ENCODE results near the gene FMO4.
"Not testable (repeated sequence)": the region's sequence is repeated elsewhere in the genome, so short reads cannot be mapped to it uniquely, and the experiment has no call there.

FMO4 gene

DNA sequence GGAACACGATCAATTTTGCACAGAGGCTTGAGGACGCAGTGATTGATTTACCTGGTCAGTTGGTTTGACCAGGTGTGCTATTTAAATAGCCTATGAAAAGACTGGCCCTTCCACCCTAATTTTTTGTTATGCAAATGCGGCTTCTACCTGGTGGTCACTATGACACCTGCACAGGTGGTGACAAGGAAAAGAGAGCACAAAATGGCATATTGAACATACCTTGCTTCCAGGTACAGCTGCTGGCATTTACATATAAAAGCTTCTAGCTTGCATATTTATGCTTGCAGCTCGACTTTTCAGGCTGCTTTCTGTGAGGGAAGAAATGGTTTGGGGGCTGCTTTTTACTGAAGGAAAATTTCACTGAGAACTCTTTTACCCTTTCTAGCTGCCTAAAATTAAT is 15.3 kb upstream of the FMO4 start:
- H3K9ac ChIP-seq (ENCODE audit: low read depth, low read length): no peak overlapping the region
- no peaks in the 10 kb centered on the region for H3K9me3 ChIP-seq (ENCODE audit: control insufficient read depth, insufficient read depth, low read length)
- no peaks in the 10 kb centered on the region for H3K36me3 ChIP-seq (ENCODE audit: insufficient read depth, low read length)
- peaks cover 34% of the 10 kb centered on the region for H3K4me1 ChIP-seq (ENCODE audit: insufficient read depth, low read length)

DNA sequence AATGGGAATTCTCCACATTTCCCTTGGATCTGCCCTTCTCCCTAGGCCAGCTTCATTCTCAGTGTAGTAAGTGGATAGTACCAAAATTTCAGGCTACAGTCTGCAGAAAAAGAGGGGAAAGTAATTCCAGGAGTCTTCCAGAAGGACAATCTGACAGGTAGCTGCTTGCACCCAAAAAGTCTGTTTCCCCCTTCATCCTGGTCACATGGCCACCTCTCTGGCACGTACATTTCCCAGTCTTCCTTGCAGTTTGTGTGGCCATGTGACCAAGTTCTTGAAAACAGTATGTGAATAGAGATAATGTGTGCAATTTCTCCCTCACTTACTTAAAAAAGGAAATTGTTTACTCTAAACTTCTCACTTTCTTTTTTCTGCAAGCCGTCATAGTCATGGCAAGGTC is 14.6 kb upstream of the FMO4 start:
- no peak overlapping the region for H3K9ac ChIP-seq (ENCODE audit: low read depth, low read length)
- H3K9me3 ChIP-seq (ENCODE audit: control insufficient read depth, insufficient read depth, low read length): no peaks in the 10 kb centered on the region
- peaks cover 34% of the 10 kb centered on the region for H3K4me1 ChIP-seq (ENCODE audit: insufficient read depth, low read length)

DNA sequence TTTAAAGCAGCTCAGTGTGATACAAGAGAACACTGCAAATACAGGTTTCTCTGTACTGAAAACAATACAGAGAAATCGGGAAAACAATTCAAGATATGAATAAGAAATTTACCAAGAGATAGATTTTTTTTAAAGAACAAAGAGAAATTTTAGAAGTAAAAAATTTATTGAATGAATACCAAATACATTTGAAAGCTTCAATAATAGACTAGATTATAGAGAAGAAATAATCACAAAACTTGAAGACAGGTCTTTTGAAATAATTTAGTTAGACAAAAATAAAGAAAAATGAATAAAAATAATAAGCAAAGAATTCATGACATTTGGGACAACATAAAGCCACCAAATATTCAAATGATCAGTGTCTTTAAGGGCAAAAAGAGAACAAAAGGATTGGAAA is 13.6 kb upstream of the FMO4 start:
- no peak overlapping the region for H3K9ac ChIP-seq (ENCODE audit: low read depth, low read length)
- peaks cover 2% of the 10 kb centered on the region; the same call in 1 of the 2 replicates for H3K9me3 ChIP-seq (ENCODE audit: control insufficient read depth, insufficient read depth, low read length)
- peaks cover 34% of the 10 kb centered on the region for H3K4me1 ChIP-seq (ENCODE audit: insufficient read depth, low read length)
- H3K36me3 ChIP-seq (ENCODE audit: insufficient read depth, low read length): no peaks in the 10 kb centered on the region

More for the DNA sequence above, 14.6 kb upstream of the FMO4 start:
- H3K36me3 ChIP-seq (ENCODE audit: insufficient read depth, low read length): no peaks in the 10 kb centered on the region

DNA sequence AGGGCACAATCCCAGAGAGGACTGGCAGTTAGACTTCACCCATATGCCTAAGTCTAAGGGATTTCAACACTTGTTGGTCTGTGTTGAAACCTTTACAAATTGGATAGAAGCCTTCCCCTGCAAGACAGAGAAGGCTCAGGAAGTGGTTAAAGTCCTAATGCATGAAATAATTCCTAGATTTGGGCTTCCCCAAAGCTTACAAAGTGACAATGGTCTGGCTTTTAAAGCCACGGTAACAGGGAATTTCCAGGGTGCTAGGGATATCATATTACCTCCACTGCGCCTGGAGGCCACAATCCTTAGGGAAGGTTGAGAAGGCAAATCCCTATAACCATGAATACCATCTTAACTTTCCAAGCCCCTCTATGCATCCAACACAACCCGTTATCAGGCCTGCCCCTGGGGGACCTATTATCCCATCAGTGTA is 3.3 kb upstream of the FMO4 start:
- Histone ChIP-seq H3K36me3 (ENCODE audit: insufficient read depth, low read length) (no peaks in the 10 kb centered on the region), H3K9ac (ENCODE audit: low read depth, low read length) (no peak overlapping the region), H3K4me1 (ENCODE audit: insufficient read depth, low read length) (peaks cover 7% of the 10 kb centered on the region; the same call in 1 of the 2 replicates), H3K9me3 (ENCODE audit: control insufficient read depth, insufficient read depth, low read length) (no peaks in the 10 kb centered on the region)

GRCh38 chr1:171311771-171312558 is 2.0 kb upstream of the FMO4 start:
- H3K36me3 ChIP-seq (ENCODE audit: insufficient read depth, low read length): no peaks in the 10 kb centered on the region
- no peak overlapping the region for H3K9ac ChIP-seq (ENCODE audit: low read depth, low read length)
- H3K9me3 ChIP-seq (ENCODE audit: control insufficient read depth, insufficient read depth, low read length): no peaks in the 10 kb centered on the region
- H3K4me1 ChIP-seq (ENCODE audit: insufficient read depth, low read length): no peaks in the 10 kb centered on the region; the same call in 1 of the 2 replicates

- H3K4me1 ChIP-seq (ENCODE audit: insufficient read depth, low read length): no peaks in the 10 kb centered on the region; the same call in 1 of the 2 replicates
- H3K36me3 ChIP-seq (ENCODE audit: insufficient read depth, low read length): no peaks in the 10 kb centered on the region
- no peak overlapping the region for H3K9ac ChIP-seq (ENCODE audit: low read depth, low read length)
- no peaks in the 10 kb centered on the region for H3K9me3 ChIP-seq (ENCODE audit: control insufficient read depth, insufficient read depth, low read length)
Measured at GRCh38 chr1:171313319-171313834, 606 bp upstream of the FMO4 start.

DNA sequence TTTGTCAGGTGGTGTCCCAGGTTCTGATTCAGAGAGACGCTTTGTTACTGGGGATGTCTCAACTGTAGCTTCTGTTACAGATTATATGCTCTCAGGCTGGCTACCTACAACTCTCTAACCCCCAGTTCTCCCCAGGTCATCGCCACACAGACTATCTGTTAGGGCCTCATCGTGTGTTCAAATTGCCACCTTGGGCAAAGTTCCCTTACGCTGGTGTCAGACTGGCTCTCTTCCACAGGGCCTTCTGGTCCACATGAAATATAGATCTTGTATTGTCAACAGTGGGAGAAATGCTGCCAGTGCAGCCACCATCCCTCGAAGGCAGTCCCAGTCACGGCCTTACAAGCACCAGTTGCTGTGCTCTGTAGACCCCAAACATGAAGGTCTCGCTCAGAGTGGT is 15.3 kb downstream of the FMO4 start:
- H3K4me1 ChIP-seq (ENCODE audit: insufficient read depth, low read length): no peaks in the 10 kb centered on the region
- no peaks in the 10 kb centered on the region for H3K36me3 ChIP-seq (ENCODE audit: insufficient read depth, low read length)
- H3K9ac ChIP-seq (ENCODE audit: low read depth, low read length): no peak overlapping the region
- no peaks in the 10 kb centered on the region for H3K9me3 ChIP-seq (ENCODE audit: control insufficient read depth, insufficient read depth, low read length)

GRCh38 chr1:171334024-171334640 is 20.1 kb downstream of the FMO4 start:
- no peaks in the 10 kb centered on the region for H3K36me3 ChIP-seq (ENCODE audit: insufficient read depth, low read length)

DNA sequence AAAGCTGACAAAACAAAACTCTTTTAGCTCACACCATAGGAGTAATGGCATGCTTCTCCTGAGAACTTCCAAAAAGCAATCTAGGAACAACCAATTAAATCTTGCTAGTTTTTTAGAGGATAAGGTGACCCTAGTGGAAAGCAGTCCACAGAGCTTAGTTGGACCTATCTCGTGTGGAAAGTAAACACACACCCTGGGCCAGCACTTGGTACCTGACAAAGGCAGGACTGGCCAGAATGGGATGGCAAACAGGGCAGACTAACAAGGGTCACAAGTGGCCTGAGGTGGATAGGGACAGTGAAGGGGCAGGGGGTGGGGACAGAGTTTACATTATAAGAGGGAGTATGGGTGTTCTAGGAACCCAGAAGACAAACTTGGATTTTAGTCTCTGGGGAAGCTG is 22.0 kb downstream of the FMO4 start:
- no peaks in the 10 kb centered on the region for H3K36me3 ChIP-seq (ENCODE audit: insufficient read depth, low read length)
- no peaks in the 10 kb centered on the region for H3K4me1 ChIP-seq (ENCODE audit: insufficient read depth, low read length)
- no peak overlapping the region for H3K9ac ChIP-seq (ENCODE audit: low read depth, low read length)
- no peaks in the 10 kb centered on the region for H3K9me3 ChIP-seq (ENCODE audit: control insufficient read depth, insufficient read depth, low read length)

More at GRCh38 chr1:171334024-171334640, 20.1 kb downstream of the FMO4 start:
- no peak overlapping the region for H3K9ac ChIP-seq (ENCODE audit: low read depth, low read length)
- H3K9me3 ChIP-seq (ENCODE audit: control insufficient read depth, insufficient read depth, low read length): no peaks in the 10 kb centered on the region
- no peaks in the 10 kb centered on the region for H3K4me1 ChIP-seq (ENCODE audit: insufficient read depth, low read length)

DNA sequence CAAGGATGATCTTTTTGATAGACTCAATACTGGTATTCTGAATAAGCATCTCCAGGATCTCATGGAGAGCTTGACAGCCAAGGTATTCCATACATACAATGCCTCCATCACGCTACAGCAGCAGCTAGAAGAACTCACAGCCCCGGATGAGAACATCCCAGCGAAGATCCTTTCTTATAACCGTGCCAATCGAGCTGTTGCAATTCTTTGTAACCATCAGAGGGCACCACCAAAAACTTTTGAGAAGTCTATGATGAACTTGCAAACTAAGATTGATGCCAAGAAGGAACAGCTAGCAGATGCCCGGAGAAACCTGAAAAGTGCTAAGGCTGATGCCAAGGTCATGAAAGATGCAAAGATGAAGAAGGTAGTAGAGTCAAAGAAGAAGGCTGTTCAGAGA is 25.4 kb downstream of the FMO4 start:
- not testable (repeated sequence) for H3K9ac ChIP-seq (ENCODE audit: low read depth, low read length); H3K9me3 ChIP-seq (ENCODE audit: control insufficient read depth, insufficient read depth, low read length); H3K4me1 ChIP-seq (ENCODE audit: insufficient read depth, low read length); H3K36me3 ChIP-seq (ENCODE audit: insufficient read depth, low read length)

GRCh38 chr1:171343727-171344472 is 29.9 kb downstream of the FMO4 start:
- Histone ChIP-seq H3K9ac (ENCODE audit: low read depth, low read length) (no peak overlapping the region), H3K4me1 (ENCODE audit: insufficient read depth, low read length) (no peaks in the 10 kb centered on the region), H3K9me3 (ENCODE audit: control insufficient read depth, insufficient read depth, low read length) (no peaks in the 10 kb centered on the region; the same call in 1 of the 2 replicates), H3K36me3 (ENCODE audit: insufficient read depth, low read length) (no peaks in the 10 kb centered on the region; the same call in 1 of the 2 replicates)

GRCh38 chr1:171344473-171344820 is 30.5 kb downstream of the FMO4 start:
- Histone ChIP-seq H3K9ac (ENCODE audit: low read depth, low read length) (no peak overlapping the region), H3K4me1 (ENCODE audit: insufficient read depth, low read length) (no peaks in the 10 kb centered on the region), H3K36me3 (ENCODE audit: insufficient read depth, low read length) (no peaks in the 10 kb centered on the region; the same call in 1 of the 2 replicates), H3K9me3 (ENCODE audit: control insufficient read depth, insufficient read depth, low read length) (no peaks in the 10 kb centered on the region; the same call in 1 of the 2 replicates)

DNA sequence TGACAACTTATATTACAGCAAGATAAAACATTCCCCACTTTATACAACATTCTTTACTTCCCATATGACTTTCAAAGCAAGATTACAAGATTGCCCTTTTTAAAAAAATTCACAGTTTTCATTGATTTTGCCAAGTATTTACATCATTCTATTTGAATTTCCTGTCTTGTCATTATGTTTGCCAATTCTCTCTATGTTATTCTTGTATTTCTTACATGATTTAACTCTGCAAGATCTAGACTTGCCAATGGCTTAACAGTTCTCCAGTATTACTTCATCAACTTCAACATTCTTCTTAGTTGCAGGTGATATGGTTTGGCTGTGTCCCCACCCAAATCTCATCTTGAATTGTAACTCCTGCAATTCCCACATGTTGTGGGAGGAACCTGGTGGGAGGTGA is 31.6 kb downstream of the FMO4 start:
- Histone ChIP-seq H3K4me1 (ENCODE audit: insufficient read depth, low read length) (no peaks in the 10 kb centered on the region), H3K9ac (ENCODE audit: low read depth, low read length) (no peak overlapping the region), H3K9me3 (ENCODE audit: control insufficient read depth, insufficient read depth, low read length) (no peaks in the 10 kb centered on the region; the same call in 1 of the 2 replicates), H3K36me3 (ENCODE audit: insufficient read depth, low read length) (no peaks in the 10 kb centered on the region; the same call in 1 of the 2 replicates)

DNA sequence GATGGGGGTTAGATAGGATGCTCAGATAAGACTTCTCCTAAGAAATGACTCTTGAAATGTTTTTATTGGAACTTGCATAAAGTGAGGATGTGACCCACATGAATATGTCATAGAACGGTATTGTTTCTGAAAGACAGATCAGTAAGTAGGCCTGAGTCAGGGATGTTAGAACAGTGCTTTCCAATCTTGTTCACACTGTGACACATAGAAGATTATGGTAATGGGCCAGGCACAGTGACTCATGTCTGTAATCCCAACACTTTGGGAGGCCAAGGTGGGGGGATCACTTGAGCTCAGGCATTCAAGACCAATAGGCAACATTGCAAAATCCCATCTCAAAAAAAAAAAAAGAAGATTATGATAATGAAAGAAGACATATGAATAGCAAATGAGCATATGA is 32.9 kb downstream of the FMO4 start:
- Histone ChIP-seq H3K4me1 (ENCODE audit: insufficient read depth, low read length) (no peaks in the 10 kb centered on the region), H3K9ac (ENCODE audit: low read depth, low read length) (no peak overlapping the region), H3K36me3 (ENCODE audit: insufficient read depth, low read length) (no peaks in the 10 kb centered on the region; the same call in 1 of the 2 replicates), H3K9me3 (ENCODE audit: control insufficient read depth, insufficient read depth, low read length) (no peaks in the 10 kb centered on the region; the same call in 1 of the 2 replicates)

Measured in ES-I3 (cell line).